SK-N-SH (cell line): ENCODE results near the gene SGTB. TPM values are rescaled to one million over a fixed set of nuclear protein-coding genes. Genes with fewer than 3 reads are reported as not detected.

Source experiments
- CTCF ChIA-PET: fragments of 300-600, 350-600 bp; formaldehyde crosslinking; extraction: SDS; loops from one replicate; lab custom pipeline; 2021; lab: Yijun Ruan, JAX
- POLR2A ChIA-PET: fragments of 350-600 bp; sonication (Branson Sonifier 250); formaldehyde crosslinking; extraction: SDS; loops from one replicate; lab custom pipeline; 2020; ENCODE audit warnings: antibody characterized with exemption, inconsistent platforms; lab: Yijun Ruan, JAX
- DNase-seq: peaks from one replicate; pipeline ENCODE4 v3.0.0; 2012
- H2AFZ ChIP-seq: fragments of 200-600 bp; sonication (generic); 2 replicates; pipeline ENCODE4 v1.8.1; 2016; ENCODE audit warnings: antibody characterized with exemption, mild to moderate bottlenecking, low read depth
- H3F3A ChIP-seq: fragments of 200-600 bp; sonication (generic); replicated peaks from 2 replicates; pipeline ENCODE3; 2016; ENCODE audit warnings: antibody characterized with exemption, mild to moderate bottlenecking; ENCODE audit not compliant: insufficient read depth
- H3K27ac ChIP-seq, 2 experiments: fragments of 200-500 bp in 1 of 2; fragments of 200-600 bp in 1 of 2; sonication (Bioruptor generic) in 1 of 2; sonication (generic), shearing (Covaris generic) in 1 of 2; 2 replicates each; pipeline versions ENCODE4 v1.5.1 to v1.6.1; 2014 to 2016; ENCODE audit warnings: low read depth in 2 of 2, inconsistent platforms in 1 of 2, low read length in 1 of 2, mild to moderate bottlenecking in 1 of 2, mixed read lengths in 1 of 2
- H3K27me3 ChIP-seq: fragments of 200-600 bp; sonication (generic), shearing (Covaris generic); 2 replicates; pipeline ENCODE4 v1.6.1; 2016; ENCODE audit warnings: mixed run types; ENCODE audit not compliant: insufficient read depth
- H3K36me3 ChIP-seq, 2 experiments: fragments of 200-500 bp in 1 of 2; fragments of 200-600 bp in 1 of 2; sonication (Bioruptor generic) in 1 of 2; sonication (generic) in 1 of 2; replicated peaks in 1 of 2; 2 replicates each; pipeline versions ENCODE3 to v1.5.1; 2014 to 2016; ENCODE audit warnings: low read length in 1 of 2, mild to moderate bottlenecking in 1 of 2; ENCODE audit not compliant: insufficient read depth in 2 of 2, control insufficient read depth in 1 of 2
- H3K4me1 ChIP-seq, 2 experiments: fragments of 200-500 bp in 1 of 2; fragments of 200-600 bp in 1 of 2; sonication (Bioruptor generic) in 1 of 2; sonication (generic), shearing (Covaris generic) in 1 of 2; 2 replicates each; pipeline versions ENCODE4 v1.5.1 to v1.6.1; 2014 to 2016; ENCODE audit warnings: low read depth in 1 of 2, low read length in 1 of 2, mixed run types in 1 of 2; ENCODE audit not compliant: insufficient read depth in 2 of 2, control insufficient read depth in 1 of 2
- H3K4me2 ChIP-seq: fragments of 200-600 bp; sonication (generic), shearing (Covaris generic); 2 replicates; pipeline ENCODE4 v1.6.1; 2017; ENCODE audit warnings: mixed run types
- H3K4me3 ChIP-seq, 2 experiments: fragments of 200-500 bp in 1 of 2; fragments of 200-600 bp in 1 of 2; sonication (Bioruptor generic) in 1 of 2; sonication (generic), shearing (Covaris generic) in 1 of 2; 2 replicates each; pipeline versions ENCODE4 v1.5.1 to v1.8.1; 2014 to 2016; ENCODE audit warnings: low read depth in 2 of 2, inconsistent platforms in 1 of 2, low read length in 1 of 2, mild to moderate bottlenecking in 1 of 2, mixed read lengths in 1 of 2, moderate library complexity in 1 of 2
- H3K79me2 ChIP-seq: fragments of 200-600 bp; sonication (generic); 2 replicates; pipeline ENCODE4 v1.8.1; 2017; ENCODE audit warnings: mild to moderate bottlenecking; ENCODE audit not compliant: insufficient read depth
- H3K9ac ChIP-seq: fragments of 200-600 bp; sonication (generic); 2 replicates; pipeline ENCODE4 v1.6.1; 2017; ENCODE audit warnings: mixed run types
- H3K9me2 ChIP-seq: fragments of 200-600 bp; sonication (generic); 2 replicates; pipeline ENCODE4 v1.6.1; 2017; ENCODE audit warnings: mixed run types
- H3K9me3 ChIP-seq: fragments of 200-600 bp; sonication (generic); 2 replicates; pipeline ENCODE4 v1.6.1; 2017; ENCODE audit warnings: mixed run types, mild to moderate bottlenecking, moderate library complexity
- H4K20me1 ChIP-seq: fragments of 200-600 bp; sonication (generic); 2 replicates; pipeline ENCODE4 v1.6.1; 2017; ENCODE audit warnings: mild to moderate bottlenecking, mixed run types; ENCODE audit not compliant: insufficient read depth
- CHD2 ChIP-seq: fragments of 150-350 bp; IDR thresholded peaks from 2 replicates; pipeline ENCODE4 v1.6.1; 2018; ENCODE audit warnings: low read length; ENCODE audit not compliant: partially characterized antibody
- CTCF ChIP-seq: fragments of 200-600 bp; sonication (generic); IDR thresholded peaks from 2 replicates; pipeline ENCODE4 v1.6.1; 2017; ENCODE audit warnings: antibody characterized with exemption, mild to moderate bottlenecking, moderate library complexity
- ELF1 ChIP-seq: IDR thresholded peaks from 2 replicates; pipeline ENCODE4 v1.4.0; 2012
- EZH2phosphoT487 ChIP-seq: fragments of 200-600 bp; sonication (generic); IDR thresholded peaks from 2 replicates; pipeline ENCODE4 v1.6.1; 2017; ENCODE audit warnings: low read depth, mixed run types, mild to moderate bottlenecking, antibody characterized with exemption, moderate library complexity, borderline replicate concordance
- FOXJ3 ChIP-seq: sonication (generic); formaldehyde crosslinking; IDR thresholded peaks from 2 replicates; pipeline ENCODE4 v1.5.1; 2020; ENCODE audit warnings: mild to moderate bottlenecking, missing genetic modification reagents
- GATA2 ChIP-seq: sonication (generic); formaldehyde crosslinking; IDR thresholded peaks from 2 replicates; pipeline ENCODE4 v1.5.0; 2020; ENCODE audit warnings: mild to moderate bottlenecking, missing genetic modification reagents
- JUND ChIP-seq: IDR thresholded peaks from 2 replicates; pipeline ENCODE4 v1.4.0; 2012
- MAX ChIP-seq: IDR thresholded peaks from 2 replicates; pipeline ENCODE4 v1.4.0; 2012; ENCODE audit warnings: low read depth
- MEF2A ChIP-seq: IDR thresholded peaks from 2 replicates; pipeline ENCODE4 v1.4.0; 2012; ENCODE audit warnings: low read depth, borderline replicate concordance
- MXI1 ChIP-seq: IDR thresholded peaks from 2 replicates; pipeline ENCODE4 v1.6.1; 2012; ENCODE audit warnings: mild to moderate bottlenecking, low read depth, low read length, improper control_type of control experiment
- NFIC ChIP-seq: IDR thresholded peaks from 2 replicates; pipeline ENCODE4 v1.4.0; 2012; ENCODE audit warnings: borderline replicate concordance
- NRF1 ChIP-seq: IDR thresholded peaks from 2 replicates; pipeline ENCODE4 v1.6.1; 2012; ENCODE audit warnings: low read depth, mild to moderate bottlenecking, low read length
- PBX3 ChIP-seq: IDR thresholded peaks from 2 replicates; pipeline ENCODE4; 2012
- POLR2AphosphoS5 ChIP-seq: IDR thresholded peaks from 2 replicates; pipeline ENCODE4 v1.6.1; 2012; ENCODE audit warnings: low read depth, low read length
- RAD21 ChIP-seq: IDR thresholded peaks from 2 replicates; pipeline ENCODE4 v1.6.1; 2012; ENCODE audit warnings: mild to moderate bottlenecking, low read length
- RCOR1 ChIP-seq: fragments of 150-350 bp; IDR thresholded peaks from 2 replicates; pipeline ENCODE4 v1.6.1; 2017; ENCODE audit warnings: antibody characterized with exemption, low read length
- RFX5 ChIP-seq: IDR thresholded peaks from 2 replicates; pipeline ENCODE4 v1.6.1; 2012; ENCODE audit warnings: mild to moderate bottlenecking, improper control_type of control experiment, low read length
- RXRA ChIP-seq: IDR thresholded peaks from 2 replicates; pipeline ENCODE4 v1.4.0; 2012; ENCODE audit warnings: low read depth, mild to moderate bottlenecking, borderline replicate concordance
- SMC3 ChIP-seq: IDR thresholded peaks from 2 replicates; pipeline ENCODE4 v1.6.1; 2012; ENCODE audit warnings: low read depth, low read length, improper control_type of control experiment
- TAF1 ChIP-seq: IDR thresholded peaks from 2 replicates; pipeline ENCODE4 v1.6.1; 2012; ENCODE audit warnings: low read depth, mild to moderate bottlenecking, low read length, moderate library complexity, borderline replicate concordance
- TCF12 ChIP-seq: IDR thresholded peaks from 2 replicates; pipeline ENCODE4 v1.4.0; 2012
- TEAD4 ChIP-seq: IDR thresholded peaks from 2 replicates; pipeline ENCODE4 v1.4.0; 2012; ENCODE audit warnings: mild to moderate bottlenecking, borderline replicate concordance; ENCODE audit not compliant: insufficient read depth
- USF1 ChIP-seq: IDR thresholded peaks from 2 replicates; pipeline ENCODE4 v1.4.0; 2012; ENCODE audit warnings: low read depth, borderline replicate concordance
- USF2 ChIP-seq: fragments of 150-350 bp; IDR thresholded peaks from 2 replicates; pipeline ENCODE4 v1.6.1; 2017; ENCODE audit warnings: antibody characterized with exemption, low read length, low read depth, borderline replicate concordance
- YY1 ChIP-seq: IDR thresholded peaks from 2 replicates; pipeline ENCODE4 v1.4.0; 2012; ENCODE audit warnings: low read depth, mild to moderate bottlenecking
- ZBTB33 ChIP-seq: IDR thresholded peaks from 2 replicates; pipeline ENCODE4 v1.4.0; 2012; ENCODE audit warnings: low read depth, borderline replicate concordance
- WGBS: methylation state at CpG from one replicate; pipeline ENCODE4 v1.1.6; 2017; ENCODE audit warnings: low lambda C conversion rate; 5-methylcytosine and 5-hydroxymethylcytosine counted together
- polyA plus RNA-seq, 3 experiments: library from polyadenylated mRNA; depleted of rRNA; stranded (reverse); fragments of >200 nt; gene quantifications; 2 replicates each; pipeline ENCODE4 v1.2.3, GENCODE V29; 2012

SGTB gene
- 3.5 and 4.9 TPM in 2 replicates for polyA plus RNA-seq (2012; rRNA removed)
- polyA plus RNA-seq (2012; cell fraction: cytosol; rRNA removed): 6.1 and 7.6 TPM in 2 replicates
- 2.4 and 3.8 TPM in 2 replicates for polyA plus RNA-seq (2012; cell fraction: nucleus; rRNA removed)

- H2AFZ ChIP-seq: peak within 1 kb of the TSS; percentile 88
- 0% methylated on average over 6 of the region's 92 CpGs for WGBS
- TF ChIP-seq MXI1 (peak; percentile 97), CTCF (no peak), TAF1 (0 out of 2 replicates have a peak, but pooled peaks have one; percentile 43), RXRA (no peak), ELF1 (no peak), POLR2AphosphoS5 (peak; percentile 24; the same call in 1 of the 2 replicates), TEAD4 (no peak), RCOR1 (no peak), MEF2A (no peak), JUND (no peak), CHD2 (no peak), TCF12 (no peak), MAX (peak; percentile 93), PBX3 (no peak), NRF1 (no peak), FOXJ3 (no peak), USF2 (no peak), YY1 (no peak), USF1 (peak; percentile 30; the same call in 1 of the 2 replicates), GATA2 (CRISPR knock-in tag) (no peak), SMC3 (no peak), EZH2phosphoT487 (no peak), RAD21 (no peak), NFIC (no peak), ZBTB33 (no peak), RFX5 (no peak)
These were observed at the start of gene SGTB, which contains the start of gene NLN for GRCh38 chr5:65721720-65722574. SGTB (minus strand) TSS chr5:65722109; CDS start chr5:65720807, 1,302 bp downstream. NLN (plus strand) TSS chr5:65722205; CDS start chr5:65722374, 169 bp downstream.

More at GRCh38 chr5:65721720-65722574, at the start of gene SGTB, which contains the start of gene NLN:
- Histone ChIP-seq H3K4me3 (peak within 1 kb of the TSS; percentile 72 to 96), H3K79me2 (peaks cover 70% of the 10 kb centered on the region), H3K9ac (peak within 1 kb of the TSS; percentile 85), H3K4me2 (peak within 1 kb of the TSS; percentile 88), H3K36me3 (peaks cover 10 to 17% of the 10 kb centered on the region in 2 experiments), H3K4me1 (peaks cover 6% of the 10 kb centered on the region in 2 experiments; a peak in 3 of 4 replicates), H3F3A (peaks cover 21% of the 10 kb centered on the region), H3K9me3 (no peaks in the 10 kb centered on the region), H3K9me2 (no peaks in the 10 kb centered on the region), H4K20me1 (no peaks in the 10 kb centered on the region), H3K27ac (peak within 1 kb of the TSS; percentile 66 to 85), H3K27me3 (no peaks in the 10 kb centered on the region)
- POLR2A ChIA-PET: interaction anchor here (1.0 to 1.8 kb wide), 3 partner anchors 17 to 422 kb away, joined by 3 to 10 read pairs (median 5); partner anchors contain the start of gene SREK1
- peak; percentile 99 for DNase-seq
- CTCF ChIA-PET: no interaction called here
